GM10266 (cell line): ENCODE results near the gene KRTAP9-1.

Experiments used
- DNase-seq: peaks from one replicate; pipeline ENCODE4 v3.0.0; 2012; ENCODE audit errors: extremely low spot score
- TF ChIP-seq, protein P1 (sequence below): IDR thresholded peaks from 2 replicates; pipeline ENCODE4 v1.5.1; 2012; ENCODE audit warnings: mild to moderate bottlenecking, low read depth; ENCODE audit not compliant: control insufficient read depth, insufficient read depth; ENCODE audit errors: missing control alignments

KRTAP9-1 gene

DNA sequence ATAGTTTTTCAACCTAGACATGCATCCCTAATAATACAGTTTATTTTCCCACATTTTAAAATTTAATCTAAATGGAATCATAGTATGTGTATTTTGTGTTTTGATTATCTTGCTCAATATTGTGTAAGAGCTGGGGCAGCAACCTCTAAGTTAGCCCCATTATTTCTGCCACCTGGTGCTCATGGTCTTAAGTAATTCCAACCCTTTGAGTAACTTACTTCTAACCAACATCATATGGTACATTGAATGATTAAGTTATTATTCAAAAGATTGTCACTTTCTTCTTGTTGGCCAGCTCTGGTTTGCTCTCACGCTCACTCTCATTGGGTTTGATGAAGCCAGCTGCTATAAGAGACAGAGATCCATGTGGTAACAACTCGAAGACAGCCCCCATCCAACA, 17.8 kb upstream of the KRTAP9-1 start:
- TF ChIP-seq, protein P1, sequence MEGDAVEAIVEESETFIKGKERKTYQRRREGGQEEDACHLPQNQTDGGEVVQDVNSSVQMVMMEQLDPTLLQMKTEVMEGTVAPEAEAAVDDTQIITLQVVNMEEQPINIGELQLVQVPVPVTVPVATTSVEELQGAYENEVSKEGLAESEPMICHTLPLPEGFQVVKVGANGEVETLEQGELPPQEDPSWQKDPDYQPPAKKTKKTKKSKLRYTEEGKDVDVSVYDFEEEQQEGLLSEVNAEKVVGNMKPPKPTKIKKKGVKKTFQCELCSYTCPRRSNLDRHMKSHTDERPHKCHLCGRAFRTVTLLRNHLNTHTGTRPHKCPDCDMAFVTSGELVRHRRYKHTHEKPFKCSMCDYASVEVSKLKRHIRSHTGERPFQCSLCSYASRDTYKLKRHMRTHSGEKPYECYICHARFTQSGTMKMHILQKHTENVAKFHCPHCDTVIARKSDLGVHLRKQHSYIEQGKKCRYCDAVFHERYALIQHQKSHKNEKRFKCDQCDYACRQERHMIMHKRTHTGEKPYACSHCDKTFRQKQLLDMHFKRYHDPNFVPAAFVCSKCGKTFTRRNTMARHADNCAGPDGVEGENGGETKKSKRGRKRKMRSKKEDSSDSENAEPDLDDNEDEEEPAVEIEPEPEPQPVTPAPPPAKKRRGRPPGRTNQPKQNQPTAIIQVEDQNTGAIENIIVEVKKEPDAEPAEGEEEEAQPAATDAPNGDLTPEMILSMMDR = no peak
- DNase-seq = no peak

DNA sequence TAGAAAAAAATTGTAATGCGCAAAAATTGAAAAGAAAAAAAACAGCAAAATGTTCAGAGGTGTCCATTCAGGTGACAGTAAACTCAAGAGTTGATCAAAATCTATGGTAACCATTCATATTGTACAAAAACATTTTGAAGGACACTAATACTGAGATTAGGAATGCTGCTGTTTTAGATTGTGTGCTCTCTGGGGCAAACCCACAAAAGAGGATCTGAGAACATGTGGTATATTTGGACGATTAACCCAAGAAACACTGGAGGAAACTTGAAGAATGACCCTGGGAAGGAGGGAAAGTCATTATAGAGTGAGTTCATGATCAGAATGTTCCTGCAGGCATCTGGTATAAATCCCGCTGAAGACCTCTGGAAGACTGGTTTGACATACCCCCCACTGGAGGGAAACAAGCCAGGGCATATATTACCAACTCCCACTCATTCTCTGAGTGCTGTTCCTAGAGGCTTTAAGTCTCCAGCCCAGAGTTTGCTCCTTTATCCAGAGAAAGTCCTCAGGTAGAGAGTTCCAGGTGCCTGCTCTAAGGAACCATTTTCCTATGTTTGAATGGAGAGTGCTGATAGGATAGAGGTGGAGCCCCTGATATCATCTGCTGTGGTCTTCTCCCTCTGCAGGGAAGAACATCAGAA, 12.8 kb upstream of the KRTAP9-1 start:
- TF ChIP-seq, protein P1 = no peak
- no peak for DNase-seq

DNA sequence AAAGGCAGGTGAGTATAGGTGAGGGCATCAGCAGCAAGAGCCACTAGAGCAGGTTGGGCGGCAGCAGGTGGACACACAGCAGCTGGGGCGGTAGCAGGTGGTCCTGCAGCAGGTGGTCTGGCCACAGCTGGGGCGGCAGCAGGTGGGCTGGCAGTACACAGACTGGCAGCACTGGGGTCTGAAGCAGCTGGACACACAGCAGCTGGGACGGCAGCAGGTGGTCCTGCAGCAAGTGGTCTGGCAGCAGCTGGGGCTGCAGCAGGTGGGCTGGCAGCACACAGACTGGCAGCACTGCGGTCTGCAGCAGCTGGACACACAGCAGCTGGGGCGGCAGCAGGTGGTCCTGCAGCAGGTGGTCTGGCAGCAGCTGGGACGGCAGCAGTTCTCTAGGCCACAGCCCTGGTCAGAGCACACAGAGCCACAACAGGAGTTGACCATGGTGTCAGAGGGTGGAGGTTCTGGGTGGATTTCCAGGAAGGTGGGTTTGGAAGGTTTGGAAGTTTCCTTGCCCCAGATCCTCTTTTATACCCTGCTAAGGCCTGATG, 11.9 kb upstream of the KRTAP9-1 start, which contains the start of gene KRTAP4-2:
KRTAP4-2 (minus strand) TSS at position 495 of the 545 bp plus-strand sequence; CDS start at position 438, 57 bp downstream.
- TF ChIP-seq, protein P1 = no peak

DNA sequence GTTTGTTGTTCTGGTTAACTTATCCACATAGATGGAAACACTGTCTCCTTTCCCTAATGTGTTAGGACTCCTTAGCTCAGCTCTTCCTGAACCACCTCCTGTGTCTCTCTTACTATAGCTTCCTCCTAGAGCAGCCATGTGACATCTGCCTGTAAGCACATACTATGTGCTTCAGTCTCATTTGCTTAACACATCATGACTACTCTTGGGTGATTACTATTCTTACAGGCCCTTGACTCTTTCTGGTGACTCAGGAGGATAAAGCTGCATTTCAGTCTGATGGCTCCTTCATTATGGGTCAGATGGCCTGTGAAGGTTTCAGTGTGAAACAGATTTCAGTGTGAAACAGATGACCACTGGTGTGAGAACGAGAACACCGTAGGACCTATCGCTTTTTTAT, 11.3 kb upstream of the KRTAP9-1 start:
- DNase-seq = no peak
- TF ChIP-seq, protein P1 = no peak

More for the DNA sequence above, 11.9 kb upstream of the KRTAP9-1 start, which contains the start of gene KRTAP4-2:
- DNase-seq = no peak

DNA sequence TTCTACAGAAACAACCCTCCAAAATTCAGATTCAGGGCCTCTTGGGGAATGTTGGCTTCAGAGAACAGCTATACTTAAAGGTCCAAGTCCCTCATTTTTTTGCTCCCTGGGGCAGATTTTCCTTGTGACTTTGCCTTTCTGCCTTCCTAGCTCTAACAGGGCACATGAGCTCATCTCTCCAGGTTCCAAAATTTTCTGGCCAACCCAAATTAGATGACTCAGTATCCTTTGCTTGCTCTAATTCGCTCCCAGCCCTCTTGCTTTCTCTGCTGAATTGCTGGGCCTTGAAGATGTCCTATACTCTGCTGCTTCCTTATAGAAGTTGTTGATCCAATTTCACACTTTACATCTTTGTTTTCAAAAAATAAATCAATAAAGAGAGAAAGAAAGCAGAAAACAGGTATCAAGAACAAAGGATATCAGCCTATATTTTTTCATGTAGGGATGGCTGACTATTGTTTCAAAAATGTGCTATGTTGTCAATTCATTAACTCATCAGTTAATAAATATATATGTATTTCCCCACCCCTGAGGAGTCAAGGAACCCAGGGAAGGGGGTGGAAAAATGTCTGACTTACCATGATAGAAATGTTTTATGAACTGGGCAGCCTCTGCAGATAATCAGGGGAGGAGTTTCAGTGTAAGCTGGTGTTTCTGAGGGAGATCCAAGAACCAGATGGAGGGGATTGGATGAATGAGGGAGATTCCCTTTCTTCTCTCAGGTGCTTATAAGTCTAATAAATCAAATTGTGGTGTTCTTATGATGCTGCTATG, 10.7 kb upstream of the KRTAP9-1 start:
- TF ChIP-seq, protein P1 = no peak
- DNase-seq = no peak

DNA sequence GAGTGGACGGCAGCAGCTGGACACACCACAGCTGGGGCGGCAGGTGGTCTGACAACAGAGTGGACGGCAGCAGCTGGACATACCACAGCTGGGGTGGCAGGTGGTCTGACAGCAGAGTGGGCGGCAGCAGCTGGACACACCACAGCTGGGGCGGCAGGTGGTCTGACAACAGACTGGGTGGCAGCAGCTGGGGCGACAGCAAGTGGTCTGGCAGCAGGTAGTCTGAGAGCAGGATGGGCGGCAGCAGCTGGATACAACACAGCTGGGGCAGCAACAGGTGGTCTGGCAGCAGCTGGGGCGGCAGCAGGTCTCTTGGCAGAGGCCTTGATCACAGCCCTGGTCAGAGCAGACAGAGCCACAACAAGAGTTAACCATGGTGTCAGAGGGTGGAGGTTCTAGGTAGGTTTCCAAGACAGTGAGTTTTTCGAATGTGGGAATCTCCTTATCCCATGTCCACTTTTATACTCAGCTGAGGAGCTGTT, 5.2 kb upstream of the KRTAP9-1 start, which contains the start of gene KRTAP4-1:
KRTAP4-1 (minus strand) TSS at position 432 of the 482 bp plus-strand sequence; CDS start at position 375, 57 bp downstream.
- DNase-seq = no peak
- TF ChIP-seq, protein P1 = no peak
